ENCODE data around the gene KCNC1. TPM values are rescaled to one million over a fixed set of nuclear protein-coding genes. Genes with fewer than 3 reads are reported as not detected.

KCNC1 gene
- total RNA-seq = under 1 TPM in 2 of 4 donors, not detected in 2; under 0.01 to 0.73 TPM

DNA sequence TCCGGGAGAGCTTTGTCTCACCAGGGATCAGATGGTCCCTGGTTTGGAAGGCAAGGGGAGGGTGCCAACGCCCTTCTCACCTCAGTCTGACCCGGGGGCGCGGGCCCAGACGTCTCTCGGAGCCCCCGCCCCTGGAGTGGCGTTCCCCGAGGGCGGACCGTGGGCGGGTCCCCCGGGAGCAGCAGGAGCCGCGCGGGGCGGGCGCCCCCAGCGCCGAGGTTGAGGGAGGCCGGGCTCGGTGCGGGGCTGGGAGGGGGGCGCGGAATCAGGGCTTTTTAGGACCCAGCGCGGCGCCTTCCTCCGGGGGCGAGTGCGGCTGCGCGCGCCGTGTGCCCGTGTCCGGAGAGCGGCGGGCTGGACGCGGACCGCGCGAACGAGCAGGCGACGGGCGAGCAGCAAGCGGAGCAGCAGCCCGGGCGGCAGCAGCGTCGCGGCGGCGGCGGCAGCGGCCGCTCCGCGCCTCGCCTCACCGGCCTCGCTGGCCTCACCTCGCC is at the start of gene KCNC1:
KCNC1 (plus strand) TSS at position 364 of the 494 bp plus-strand sequence. CDS start 1,222 bp downstream, outside the sequence.
- no peaks in the 10 kb centered on the region for H3K36me3 ChIP-seq
- 0 to 2% methylated on average over 2 to 18 of the region's 66 CpGs for WGBS, 2 donors
- H3K4me3 ChIP-seq (replicated peaks in 1 of 3) = peak within 1 kb of the TSS in 1 of 3 donors; percentile 29
- intact Hi-C loops (cut with DNase I) = loop anchor here (5.0 kb wide), 1 partner anchor 383 kb away; no protein-coding TSS in a partner anchor
- DNase-seq = peak; percentile 26 to 46
- TF ChIP-seq, protein P1, sequence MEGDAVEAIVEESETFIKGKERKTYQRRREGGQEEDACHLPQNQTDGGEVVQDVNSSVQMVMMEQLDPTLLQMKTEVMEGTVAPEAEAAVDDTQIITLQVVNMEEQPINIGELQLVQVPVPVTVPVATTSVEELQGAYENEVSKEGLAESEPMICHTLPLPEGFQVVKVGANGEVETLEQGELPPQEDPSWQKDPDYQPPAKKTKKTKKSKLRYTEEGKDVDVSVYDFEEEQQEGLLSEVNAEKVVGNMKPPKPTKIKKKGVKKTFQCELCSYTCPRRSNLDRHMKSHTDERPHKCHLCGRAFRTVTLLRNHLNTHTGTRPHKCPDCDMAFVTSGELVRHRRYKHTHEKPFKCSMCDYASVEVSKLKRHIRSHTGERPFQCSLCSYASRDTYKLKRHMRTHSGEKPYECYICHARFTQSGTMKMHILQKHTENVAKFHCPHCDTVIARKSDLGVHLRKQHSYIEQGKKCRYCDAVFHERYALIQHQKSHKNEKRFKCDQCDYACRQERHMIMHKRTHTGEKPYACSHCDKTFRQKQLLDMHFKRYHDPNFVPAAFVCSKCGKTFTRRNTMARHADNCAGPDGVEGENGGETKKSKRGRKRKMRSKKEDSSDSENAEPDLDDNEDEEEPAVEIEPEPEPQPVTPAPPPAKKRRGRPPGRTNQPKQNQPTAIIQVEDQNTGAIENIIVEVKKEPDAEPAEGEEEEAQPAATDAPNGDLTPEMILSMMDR (IDR thresholded peaks at IDR 0.05) = no peak
- TF ChIP-seq POLR2A (IDR thresholded peaks at IDR 0.05) = no peak
- no peak within 1 kb of the TSS for H3K27ac ChIP-seq
- H3K27me3 ChIP-seq = peaks cover 28% of the 10 kb centered on the region
- peaks cover 14 to 18% of the 10 kb centered on the region in 2 donors for H3K4me1 ChIP-seq
- H3K9me3 ChIP-seq = no peaks in the 10 kb centered on the region

DNA sequence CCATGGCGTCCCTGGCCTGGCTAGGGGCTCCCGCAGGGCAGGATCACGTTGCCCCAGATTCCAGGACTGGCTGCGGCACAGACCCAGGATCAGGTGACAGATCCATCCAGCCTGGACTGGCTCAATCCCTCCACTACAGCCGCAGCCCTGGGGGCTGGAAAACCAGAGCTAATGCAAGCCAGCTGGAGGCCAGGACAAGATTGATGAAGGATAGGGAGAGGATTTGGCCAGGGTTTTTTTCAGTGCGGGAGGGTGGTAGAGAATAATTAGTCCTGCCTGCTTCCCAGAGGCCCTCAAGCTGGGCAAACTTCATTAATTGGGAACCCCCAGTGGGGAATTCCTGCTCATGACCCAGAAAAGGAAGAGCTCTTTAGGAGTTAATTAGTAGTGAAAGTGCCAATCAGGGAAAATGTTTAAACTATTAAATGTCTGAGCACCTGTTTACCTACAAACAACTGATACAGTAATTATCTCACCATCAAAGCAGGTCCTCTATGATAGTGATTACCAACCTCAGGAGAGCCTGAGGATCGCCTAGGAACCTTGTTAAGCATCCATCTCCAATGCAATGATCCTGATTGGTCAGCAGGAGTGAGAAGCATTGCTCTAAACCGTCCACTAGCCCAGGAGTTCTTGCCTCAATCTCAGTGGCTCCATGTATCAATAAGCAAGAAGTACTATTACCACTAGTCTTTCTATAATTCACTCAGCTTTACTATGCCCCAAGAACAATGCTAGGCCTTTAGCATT is 48.2 kb upstream of the KCNC1 start:
- H3K27ac ChIP-seq = no peak overlapping the region
- no peak for TF ChIP-seq POLR2A (IDR thresholded peaks at IDR 0.05)
- TF ChIP-seq, protein P1 (IDR thresholded peaks at IDR 0.05) = no peak
- H3K4me1 ChIP-seq = no peaks in the 10 kb centered on the region

GRCh38 chr11:17687946-17688670 is 46.5 kb upstream of the KCNC1 start:
- intact Hi-C loops (cut with DNase I) = no loop called here

More for the DNA sequence above, 48.2 kb upstream of the KCNC1 start:
- intact Hi-C loops (cut with DNase I) = no loop called here
- Histone ChIP-seq H3K9me3 (no peaks in the 10 kb centered on the region), H3K36me3 (no peaks in the 10 kb centered on the region), H3K27me3 (no peaks in the 10 kb centered on the region), H3K4me3 (replicated peaks in 1 of 3) (no peak overlapping the region)
- WGBS, 2 donors = 25 to 26% methylated on average over 8 of the region's 8 CpGs
- DNase-seq = no peak

GRCh38 chr11:17691550-17691949 is 43.0 kb upstream of the KCNC1 start:
- Histone ChIP-seq H3K4me1 (no peaks in the 10 kb centered on the region), H3K27me3 (no peaks in the 10 kb centered on the region), H3K4me3 (replicated peaks in 1 of 3) (no peak overlapping the region), H3K9me3 (no peaks in the 10 kb centered on the region), H3K27ac (no peak overlapping the region), H3K36me3 (no peaks in the 10 kb centered on the region)
- intact Hi-C loops (cut with DNase I) = no loop called here
- 56 to 70% methylated on average over 2 of the region's 2 CpGs for WGBS, 2 donors
- DNase-seq = no peak
- TF ChIP-seq, protein P1 (IDR thresholded peaks at IDR 0.05) = no peak
- TF ChIP-seq POLR2A (IDR thresholded peaks at IDR 0.05) = no peak

More at GRCh38 chr11:17687946-17688670, 46.5 kb upstream of the KCNC1 start:
- no peaks in the 10 kb centered on the region for H3K9me3 ChIP-seq
- no peak for DNase-seq
- no peaks in the 10 kb centered on the region for H3K27me3 ChIP-seq
- TF ChIP-seq, protein P1 (IDR thresholded peaks at IDR 0.05) = no peak
- TF ChIP-seq POLR2A (IDR thresholded peaks at IDR 0.05) = no peak
- no peak overlapping the region for H3K4me3 ChIP-seq (replicated peaks in 1 of 3)
- H3K36me3 ChIP-seq = no peaks in the 10 kb centered on the region
- H3K4me1 ChIP-seq = no peaks in the 10 kb centered on the region
- no peak overlapping the region for H3K27ac ChIP-seq
- 87 to 89% methylated on average over 18 of the region's 18 CpGs for WGBS, 2 donors

Data from thyroid gland (tissue), 4 donors.